Nephron progenitor cell (in vitro differentiated cells): ENCODE measurements around the gene SLC66A2.

Experiments
- DNase-seq: peaks from one replicate; pipeline ENCODE4 v3.0.0; 2021
- H3K27ac Mint-ChIP-seq: 2 replicates; pipeline ENCODE4 v1.8.0; 2021; ENCODE audit warnings: mild to moderate bottlenecking, moderate library complexity, mixed read lengths
- H3K27me3 Mint-ChIP-seq: 2 replicates; pipeline ENCODE4 v1.8.0; 2021; ENCODE audit warnings: mild to moderate bottlenecking, low read depth, mixed read lengths; ENCODE audit not compliant: poor library complexity
- H3K36me3 Mint-ChIP-seq: 2 replicates; pipeline ENCODE4 v1.8.0; 2021; ENCODE audit warnings: low read depth, mixed read lengths
- H3K4me1 Mint-ChIP-seq: 2 replicates; pipeline ENCODE4 v1.8.0; 2021; ENCODE audit warnings: mixed read lengths
- H3K4me3 Mint-ChIP-seq: 2 replicates; pipeline ENCODE4 v1.8.0; 2021; ENCODE audit warnings: mild to moderate bottlenecking, moderate library complexity, mixed read lengths
- H3K9me3 Mint-ChIP-seq: 2 replicates; pipeline ENCODE4 v1.8.0; 2021; ENCODE audit warnings: mild to moderate bottlenecking, moderate library complexity, mixed read lengths
- TF ChIP-seq, protein P1 (sequence below): fragments of 200-600 bp; sonication (generic); IDR thresholded peaks from 2 replicates; pipeline ENCODE4 v1.5.0; 2021; ENCODE audit warnings: antibody characterized with exemption

Gene SLC66A2

DNA sequence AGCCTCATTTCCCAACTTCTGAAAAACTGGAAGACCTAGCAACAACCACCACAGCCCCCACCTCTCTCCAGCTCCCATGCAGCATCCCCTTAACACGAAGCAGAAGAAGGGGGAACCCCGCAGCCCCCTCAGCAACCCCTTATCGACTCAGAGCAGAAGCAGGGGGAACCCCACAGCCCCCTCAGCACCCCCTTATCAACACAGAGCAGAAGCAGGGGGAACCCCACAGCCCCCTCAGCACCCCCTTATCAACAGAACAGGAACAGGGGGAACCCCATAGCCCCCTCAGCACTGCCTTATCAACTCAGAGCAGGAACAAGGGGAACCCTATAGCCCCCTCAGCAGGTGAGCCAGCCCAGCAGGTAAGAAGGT, 6.7 kb downstream of the SLC66A2 start:
- TF ChIP-seq, protein P1, sequence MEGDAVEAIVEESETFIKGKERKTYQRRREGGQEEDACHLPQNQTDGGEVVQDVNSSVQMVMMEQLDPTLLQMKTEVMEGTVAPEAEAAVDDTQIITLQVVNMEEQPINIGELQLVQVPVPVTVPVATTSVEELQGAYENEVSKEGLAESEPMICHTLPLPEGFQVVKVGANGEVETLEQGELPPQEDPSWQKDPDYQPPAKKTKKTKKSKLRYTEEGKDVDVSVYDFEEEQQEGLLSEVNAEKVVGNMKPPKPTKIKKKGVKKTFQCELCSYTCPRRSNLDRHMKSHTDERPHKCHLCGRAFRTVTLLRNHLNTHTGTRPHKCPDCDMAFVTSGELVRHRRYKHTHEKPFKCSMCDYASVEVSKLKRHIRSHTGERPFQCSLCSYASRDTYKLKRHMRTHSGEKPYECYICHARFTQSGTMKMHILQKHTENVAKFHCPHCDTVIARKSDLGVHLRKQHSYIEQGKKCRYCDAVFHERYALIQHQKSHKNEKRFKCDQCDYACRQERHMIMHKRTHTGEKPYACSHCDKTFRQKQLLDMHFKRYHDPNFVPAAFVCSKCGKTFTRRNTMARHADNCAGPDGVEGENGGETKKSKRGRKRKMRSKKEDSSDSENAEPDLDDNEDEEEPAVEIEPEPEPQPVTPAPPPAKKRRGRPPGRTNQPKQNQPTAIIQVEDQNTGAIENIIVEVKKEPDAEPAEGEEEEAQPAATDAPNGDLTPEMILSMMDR = no peak
- peaks cover 26% of the 10 kb centered on the region for H3K36me3 Mint-ChIP-seq
- peaks cover 10% of the 10 kb centered on the region for H3K27me3 Mint-ChIP-seq

DNA sequence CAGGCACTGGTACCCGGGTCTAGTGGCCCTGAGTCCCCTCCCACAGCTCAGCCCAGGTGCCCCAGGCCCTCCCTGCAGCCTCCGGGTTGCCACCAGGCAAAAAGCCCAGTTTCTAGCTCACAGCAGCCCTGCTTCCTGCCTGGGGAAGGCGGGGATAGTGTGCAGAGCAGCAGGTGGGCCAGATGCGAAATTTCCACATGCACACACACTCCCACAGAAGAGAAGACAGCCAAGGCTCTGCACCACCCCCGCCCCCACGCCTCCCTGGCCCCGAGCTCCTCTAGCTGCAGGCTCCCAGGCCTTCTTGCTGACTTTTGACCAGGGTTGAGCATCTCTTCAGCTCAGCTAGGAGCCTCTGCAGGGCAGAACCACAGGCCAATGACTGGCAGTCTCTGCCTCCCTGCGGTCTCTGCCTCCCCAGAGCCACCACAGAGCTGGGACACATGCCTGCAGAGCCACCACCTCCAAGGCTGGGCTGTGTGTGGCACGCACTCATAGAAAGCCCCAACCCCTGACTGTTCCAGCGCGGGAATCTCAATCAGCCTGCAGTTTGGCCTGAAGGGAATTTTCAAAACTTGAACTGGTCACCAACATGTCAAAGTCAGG, 7.2 kb downstream of the SLC66A2 start:
- DNase-seq = no peak
- H3K27me3 Mint-ChIP-seq = peaks cover 5% of the 10 kb centered on the region

More for the DNA sequence above, 6.7 kb downstream of the SLC66A2 start:
- Mint-ChIP-seq H3K27ac (peak overlapping the region; percentile 32), H3K4me1 (peaks cover 46% of the 10 kb centered on the region), H3K4me3 (peak overlapping the region; percentile 38), H3K9me3 (no peaks in the 10 kb centered on the region)
- DNase-seq = no peak

DNA sequence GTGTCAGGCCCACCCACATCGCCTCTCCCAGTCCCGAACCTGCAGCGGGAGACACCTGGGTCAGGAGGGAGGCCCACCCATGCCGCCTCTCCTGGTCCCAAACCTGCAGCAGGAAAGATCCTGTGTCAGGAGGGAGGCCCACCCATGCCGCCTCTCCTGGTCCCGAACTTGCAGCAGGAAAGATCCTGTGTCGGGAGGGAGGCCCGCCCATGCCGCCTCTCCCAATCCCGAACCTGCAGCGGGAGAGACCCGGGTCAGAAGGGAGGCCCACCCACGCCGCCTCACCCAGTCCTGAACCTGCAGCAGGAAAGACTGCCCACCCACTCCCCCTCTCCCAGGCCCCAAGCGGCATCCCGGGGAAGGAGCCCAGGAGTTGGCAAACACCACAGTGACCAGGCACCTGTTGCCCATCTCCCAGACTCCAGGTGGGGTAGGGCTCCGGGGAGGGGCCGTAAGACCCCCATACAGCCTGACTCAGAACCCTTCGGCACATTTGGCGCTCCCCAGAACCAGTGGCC, 7.8 kb downstream of the SLC66A2 start:
- Mint-ChIP-seq H3K36me3 (peaks cover 34% of the 10 kb centered on the region), H3K27me3 (peaks cover 5% of the 10 kb centered on the region), H3K4me1 (peaks cover 37% of the 10 kb centered on the region), H3K4me3 (no peak overlapping the region), H3K9me3 (no peaks in the 10 kb centered on the region), H3K27ac (no peak overlapping the region)
- DNase-seq = no peak
- TF ChIP-seq, protein P1 = no peak

More for the DNA sequence above, 7.2 kb downstream of the SLC66A2 start:
- Mint-ChIP-seq H3K9me3 (no peaks in the 10 kb centered on the region), H3K4me1 (peaks cover 42% of the 10 kb centered on the region), H3K4me3 (peak overlapping the region; percentile 38), H3K27ac (peak overlapping the region; percentile 32), H3K36me3 (peaks cover 31% of the 10 kb centered on the region)
- TF ChIP-seq, protein P1 = no peak

DNA sequence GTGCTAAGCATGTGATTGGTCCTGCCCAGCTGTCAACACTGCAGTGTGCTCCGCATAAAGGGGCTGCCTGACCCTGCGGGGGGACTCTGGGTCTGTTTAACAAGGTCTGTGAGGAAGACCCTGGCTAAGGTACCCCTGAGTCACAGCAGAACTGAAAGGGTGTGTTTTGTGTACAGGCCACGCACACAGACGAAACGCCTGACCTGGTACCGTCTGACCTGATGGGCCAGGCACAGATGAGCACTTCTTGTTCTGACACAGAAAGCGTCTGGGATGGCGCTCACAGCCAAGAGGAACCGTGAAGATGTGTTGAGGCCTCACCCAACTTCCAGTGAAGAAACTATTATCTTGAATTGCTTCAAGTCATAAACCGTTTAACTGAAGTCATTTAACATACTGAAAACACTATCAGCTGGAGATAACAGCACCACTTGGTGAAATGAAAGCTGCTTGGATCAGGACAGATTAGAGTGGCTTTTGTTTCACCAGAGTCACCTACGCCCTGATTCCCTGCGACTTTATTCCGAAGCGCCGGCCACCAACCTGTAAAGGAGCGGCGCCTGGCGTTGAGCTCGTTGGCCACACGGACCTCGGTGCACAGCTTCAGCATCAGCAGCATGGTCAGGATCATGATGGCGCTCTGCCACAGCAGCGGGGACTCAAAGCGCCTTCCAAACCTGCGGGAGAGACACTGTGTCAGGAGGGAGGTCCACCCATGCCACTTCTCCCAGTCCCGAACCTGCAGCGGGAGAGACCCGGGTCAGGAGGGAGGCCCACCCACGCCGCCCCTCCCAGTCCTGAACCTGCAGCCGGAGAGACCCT, 8.5 kb downstream of the SLC66A2 start:
- H3K4me3 Mint-ChIP-seq = no peak overlapping the region
- no peak overlapping the region for H3K27ac Mint-ChIP-seq
- TF ChIP-seq, protein P1 = no peak
- no peak for DNase-seq
- H3K9me3 Mint-ChIP-seq = peaks cover 3% of the 10 kb centered on the region
- peaks cover 32% of the 10 kb centered on the region for H3K36me3 Mint-ChIP-seq
- peaks cover 5% of the 10 kb centered on the region for H3K27me3 Mint-ChIP-seq
- peaks cover 30% of the 10 kb centered on the region for H3K4me1 Mint-ChIP-seq

DNA sequence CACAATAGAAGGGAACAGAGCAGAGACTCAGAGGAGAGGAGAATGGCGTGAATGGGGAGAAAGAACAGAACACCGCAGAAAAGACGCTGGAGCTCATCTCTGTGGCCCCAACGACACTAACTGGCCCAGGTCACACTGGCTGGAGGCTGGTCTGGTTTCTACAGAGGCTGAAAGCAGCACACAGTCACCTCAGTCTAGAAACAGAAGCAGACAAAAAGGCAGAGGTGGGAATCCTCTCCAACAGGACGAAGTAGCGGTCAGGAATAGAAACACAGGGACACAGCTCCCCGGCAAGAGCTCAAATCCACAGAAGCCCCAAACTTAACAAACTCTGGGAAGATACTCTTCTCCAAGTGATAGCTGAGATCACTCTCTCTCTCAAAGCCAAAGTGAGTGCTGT, 9.2 kb downstream of the SLC66A2 start:
- H3K27ac Mint-ChIP-seq = peak overlapping the region; percentile 2
- TF ChIP-seq, protein P1 = no peak

More for the DNA sequence above, 9.2 kb downstream of the SLC66A2 start:
- Mint-ChIP-seq H3K36me3 (peaks cover 39% of the 10 kb centered on the region), H3K4me3 (no peak overlapping the region), H3K9me3 (peaks cover 10% of the 10 kb centered on the region), H3K4me1 (peaks cover 26% of the 10 kb centered on the region), H3K27me3 (peaks cover 5% of the 10 kb centered on the region)
- no peak for DNase-seq
